Glomerular endothelial cell (primary cell): Measurements from ENCODE around the gene SFT2D1. TPM values are rescaled to one million over a fixed set of nuclear protein-coding genes. Genes with fewer than 3 reads are reported as not detected.

Experiments used
- DNase-seq: peaks from one replicate; pipeline ENCODE4 v3.0.0-alpha.2; 2011; ENCODE audit warnings: low read depth, low spot score; ENCODE audit errors: extremely low read depth
- total RNA-seq: library from RNA; depleted of rRNA; stranded (reverse); fragments of >200 nt; gene quantifications from 2 replicates; pipeline ENCODE4 v1.2.3, GENCODE V29; 2015

The SFT2D1 gene
- total RNA-seq, 1 donor from 2014 or later = 34.4 TPM

- no peak for DNase-seq
These were observed 33.4 kb downstream of the SFT2D1 start for GRCh38 chr6:166308769-166309589.

- no peak for DNase-seq
These were observed 34.1 kb downstream of the SFT2D1 start, which contains the start of gene PRR18 for GRCh38 chr6:166308033-166308768. TSS of gene PRR18 (minus strand) at chr6:166308392. CDS start at chr6:166308142, 250 bp downstream.

- DNase-seq = no peak
These were observed 35.0 kb downstream of the SFT2D1 start for GRCh38 chr6:166307082-166308032.

- no peak for DNase-seq
These were observed 35.8 kb downstream of the SFT2D1 start for GRCh38 chr6:166306378-166307081.

- DNase-seq = no peak
These were observed 36.7 kb downstream of the SFT2D1 start for GRCh38 chr6:166305562-166306117.

- no peak for DNase-seq
These were observed 38.2 kb downstream of the SFT2D1 start for GRCh38 chr6:166304106-166304505.

GRCh38 chr6:166301611-166302529, 40.5 kb downstream of the SFT2D1 start:
- no peak for DNase-seq

- DNase-seq = no peak
These were observed 41.9 kb downstream of the SFT2D1 start for GRCh38 chr6:166300357-166300987.

- no peak for DNase-seq
These were observed 44.7 kb downstream of the SFT2D1 start for GRCh38 chr6:166297606-166298005.

- DNase-seq = no peak
These were observed 46.1 kb downstream of the SFT2D1 start for GRCh38 chr6:166296035-166296883.

GRCh38 chr6:166293731-166294584, 48.4 kb downstream of the SFT2D1 start:
- DNase-seq = no peak

GRCh38 chr6:166289207-166290060, 52.9 kb downstream of the SFT2D1 start:
- DNase-seq = no peak

GRCh38 chr6:166286839-166287271, 55.5 kb downstream of the SFT2D1 start:
- DNase-seq = no peak

- no peak for DNase-seq
These were observed 57.1 kb downstream of the SFT2D1 start for GRCh38 chr6:166285233-166285632.

GRCh38 chr6:166284640-166285039, 57.7 kb downstream of the SFT2D1 start:
- no peak for DNase-seq
